ENCODE results near the gene ALOX12.
"Not testable (repeated sequence)": the region's sequence is repeated elsewhere in the genome, so short reads cannot be mapped to it uniquely, and the experiment has no call there.

The ALOX12 gene

GRCh38 chr17:7046725-7047397 lies 51.0 kb downstream of the ALOX12 start:
- DNase-seq, result peak; percentile 91

- no peak for DNase-seq
Observed at GRCh38 chr17:7047566-7047965, 51.7 kb downstream of the ALOX12 start.

GRCh38 chr17:7048968-7049367 lies 53.1 kb downstream of the ALOX12 start:
- no peak for DNase-seq

GRCh38 chr17:7050583-7050982 lies 54.7 kb downstream of the ALOX12 start:
- not testable (repeated sequence) for DNase-seq

- DNase-seq, result no peak
Observed at GRCh38 chr17:7056386-7056785, 60.5 kb downstream of the ALOX12 start.

GRCh38 chr17:7058831-7059447 lies 63.1 kb downstream of the ALOX12 start:
- no peak for DNase-seq

All from CD4-positive, alpha-beta T cell treated with Interleukin-10 for 1 hour (primary cell).